Ascending aorta (tissue), 2 donors: Measurements from ENCODE around the gene CEP295NL. TPM values are rescaled to one million over a fixed set of nuclear protein-coding genes. Genes with fewer than 3 reads are reported as not detected.

ENCODE experiments used
- DNase-seq, 2 donors: peaks; one replicate each; pipeline ENCODE4 v3.0.0-alpha.2; 2019; ENCODE audit warnings: low spot score in 2 of 2
- H3K27ac ChIP-seq, 2 donors: fragments of 200-600 bp; sonication (generic); one replicate each; pipeline ENCODE4 v1.5.1; 2016 to 2017; ENCODE audit warnings: mild to moderate bottlenecking in 1 of 2
- H3K27me3 ChIP-seq: fragments of 200-600 bp; sonication (generic); one replicate; pipeline ENCODE4 v1.5.1; 2017
- H3K36me3 ChIP-seq, 2 donors: fragments of 200-600 bp; sonication (generic); one replicate each; pipeline ENCODE4 v1.5.1; 2016
- H3K4me1 ChIP-seq, 2 donors: fragments of 200-600 bp; sonication (generic); one replicate each; pipeline ENCODE4 v1.5.1; 2016 to 2017; ENCODE audit warnings: mild to moderate bottlenecking in 1 of 2
- H3K4me3 ChIP-seq, 2 donors: fragments of 200-600 bp; sonication (generic); one replicate each; pipeline ENCODE4 v1.5.1; 2016 to 2017; ENCODE audit warnings: mild to moderate bottlenecking in 1 of 2
- H3K9me3 ChIP-seq, 2 donors: fragments of 200-600 bp; sonication (generic); one replicate each; pipeline ENCODE4 v1.5.1; 2016
- intact Hi-C: fragments of 100-400 bp; cut with DNase I; formaldehyde crosslinking; loops from one replicate; pipeline ENCODE4 v1.15.1; 2023
- total RNA-seq: library from RNA; depleted of rRNA; stranded (reverse); fragments of >200 nt; gene quantifications from one replicate; pipeline ENCODE4 v1.1.0, GENCODE V29; 2016
- TF ChIP-seq, protein P1 (sequence below), 3 experiments: fragments of 200-600 bp in 2 of 3; fragments of 450-650 bp in 1 of 3; sonication (generic) in 2 of 3; IDR thresholded peaks; one replicate each; pipeline ENCODE4 v1.5.1; 2016 to 2019; ENCODE audit warnings: antibody characterized with exemption in 3 of 3, mild to moderate bottlenecking in 1 of 3, moderate library complexity in 1 of 3

The CEP295NL gene
- total RNA-seq, 1 donor from 2014 or later = 10.7 TPM

DNA sequence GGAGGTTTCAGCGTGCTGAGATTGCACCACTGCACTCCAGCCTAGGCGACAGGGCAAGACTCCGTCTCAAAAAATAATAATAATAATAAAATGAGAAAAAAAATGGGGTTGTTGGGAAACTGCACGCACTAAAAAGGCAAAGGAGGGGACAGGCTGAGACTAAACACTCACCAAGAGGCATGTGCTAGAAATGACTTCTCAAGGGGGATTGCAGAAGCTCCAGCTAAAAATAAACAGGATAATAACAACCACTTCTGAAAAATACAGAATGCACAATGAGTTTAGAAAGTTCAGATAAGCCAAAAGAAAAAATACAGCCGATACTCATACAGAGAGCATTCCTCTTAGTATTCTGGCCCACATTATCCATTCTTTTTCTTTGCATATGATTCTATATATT lies 37.3 kb upstream of the CEP295NL start:
- DNase-seq = no peak
- peaks cover 9 to 23% of the 10 kb centered on the region in 2 donors for H3K4me1 ChIP-seq
- no peak overlapping the region for H3K4me3 ChIP-seq
- no peaks in the 10 kb centered on the region for H3K27me3 ChIP-seq
- intact Hi-C loops = no loop called here
- no peaks in the 10 kb centered on the region for H3K36me3 ChIP-seq
- no peak overlapping the region for H3K27ac ChIP-seq
- TF ChIP-seq, protein P1, sequence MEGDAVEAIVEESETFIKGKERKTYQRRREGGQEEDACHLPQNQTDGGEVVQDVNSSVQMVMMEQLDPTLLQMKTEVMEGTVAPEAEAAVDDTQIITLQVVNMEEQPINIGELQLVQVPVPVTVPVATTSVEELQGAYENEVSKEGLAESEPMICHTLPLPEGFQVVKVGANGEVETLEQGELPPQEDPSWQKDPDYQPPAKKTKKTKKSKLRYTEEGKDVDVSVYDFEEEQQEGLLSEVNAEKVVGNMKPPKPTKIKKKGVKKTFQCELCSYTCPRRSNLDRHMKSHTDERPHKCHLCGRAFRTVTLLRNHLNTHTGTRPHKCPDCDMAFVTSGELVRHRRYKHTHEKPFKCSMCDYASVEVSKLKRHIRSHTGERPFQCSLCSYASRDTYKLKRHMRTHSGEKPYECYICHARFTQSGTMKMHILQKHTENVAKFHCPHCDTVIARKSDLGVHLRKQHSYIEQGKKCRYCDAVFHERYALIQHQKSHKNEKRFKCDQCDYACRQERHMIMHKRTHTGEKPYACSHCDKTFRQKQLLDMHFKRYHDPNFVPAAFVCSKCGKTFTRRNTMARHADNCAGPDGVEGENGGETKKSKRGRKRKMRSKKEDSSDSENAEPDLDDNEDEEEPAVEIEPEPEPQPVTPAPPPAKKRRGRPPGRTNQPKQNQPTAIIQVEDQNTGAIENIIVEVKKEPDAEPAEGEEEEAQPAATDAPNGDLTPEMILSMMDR (IDR thresholded peaks at IDR 0.05) = no peak
- no peaks in the 10 kb centered on the region for H3K9me3 ChIP-seq

DNA sequence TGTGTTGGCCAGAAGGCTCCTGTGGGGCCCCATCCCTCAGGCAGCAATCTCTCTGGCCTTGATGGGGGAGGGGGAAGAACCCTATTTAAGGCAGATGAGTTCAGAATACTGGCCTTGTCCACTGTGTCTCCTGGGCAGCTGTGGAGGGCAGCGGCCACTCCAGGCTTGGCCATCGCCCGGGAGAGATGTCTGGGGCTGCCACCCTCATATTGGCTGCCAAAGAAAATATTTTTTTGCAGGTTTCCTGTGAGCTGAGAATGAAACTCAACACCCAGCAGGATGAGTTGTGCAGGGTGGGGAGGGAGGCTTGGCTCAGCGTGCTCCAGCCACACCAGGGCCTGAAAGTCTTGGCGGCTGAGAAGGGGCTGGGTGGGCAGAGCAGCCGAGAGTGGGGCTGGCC lies 36.6 kb upstream of the CEP295NL start:
- Histone ChIP-seq H3K4me3 (no peak overlapping the region), H3K9me3 (no peaks in the 10 kb centered on the region), H3K27me3 (no peaks in the 10 kb centered on the region), H3K36me3 (no peaks in the 10 kb centered on the region), H3K27ac (peak overlapping the region; percentile 28 to 33), H3K4me1 (peaks cover 15 to 30% of the 10 kb centered on the region in 2 donors)
- intact Hi-C loops = loop anchor here (2.0 to 5.0 kb wide), 3 partner anchors 15 to 83 kb away; partner anchors contain the start of genes C1QTNF1 and TIMP2
- TF ChIP-seq, protein P1 (IDR thresholded peaks at IDR 0.05) = no peak
- no peak for DNase-seq

DNA sequence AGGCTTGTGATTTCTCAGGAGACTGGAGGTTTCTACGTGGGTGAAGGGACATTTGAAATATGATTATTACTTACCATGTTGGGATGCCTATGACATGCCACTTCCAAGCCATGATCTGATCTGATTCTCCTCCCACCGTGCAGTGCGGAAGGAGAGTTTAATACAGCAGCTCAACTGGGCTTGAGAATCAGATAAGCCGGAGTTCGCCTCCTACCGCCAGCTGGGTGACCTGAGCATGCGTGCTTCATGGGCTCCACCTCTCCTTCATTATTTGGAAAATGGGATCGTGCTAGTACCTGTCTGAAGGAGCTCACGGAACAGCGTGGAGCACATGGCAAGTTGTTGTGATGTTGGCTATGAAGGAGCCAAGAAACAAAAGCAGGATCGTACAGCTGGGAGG lies 34.6 kb upstream of the CEP295NL start:
- Histone ChIP-seq H3K27me3 (no peaks in the 10 kb centered on the region), H3K4me3 (no peak overlapping the region), H3K9me3 (no peaks in the 10 kb centered on the region), H3K27ac (no peak overlapping the region), H3K4me1 (peaks cover 19 to 47% of the 10 kb centered on the region in 2 donors), H3K36me3 (no peaks in the 10 kb centered on the region)
- no peak for DNase-seq
- TF ChIP-seq, protein P1 (IDR thresholded peaks at IDR 0.05) = no peak
- intact Hi-C loops = loop anchor here (5.0 kb wide), 1 partner anchor 85 kb away; the partner anchor contains the start of gene C1QTNF1

DNA sequence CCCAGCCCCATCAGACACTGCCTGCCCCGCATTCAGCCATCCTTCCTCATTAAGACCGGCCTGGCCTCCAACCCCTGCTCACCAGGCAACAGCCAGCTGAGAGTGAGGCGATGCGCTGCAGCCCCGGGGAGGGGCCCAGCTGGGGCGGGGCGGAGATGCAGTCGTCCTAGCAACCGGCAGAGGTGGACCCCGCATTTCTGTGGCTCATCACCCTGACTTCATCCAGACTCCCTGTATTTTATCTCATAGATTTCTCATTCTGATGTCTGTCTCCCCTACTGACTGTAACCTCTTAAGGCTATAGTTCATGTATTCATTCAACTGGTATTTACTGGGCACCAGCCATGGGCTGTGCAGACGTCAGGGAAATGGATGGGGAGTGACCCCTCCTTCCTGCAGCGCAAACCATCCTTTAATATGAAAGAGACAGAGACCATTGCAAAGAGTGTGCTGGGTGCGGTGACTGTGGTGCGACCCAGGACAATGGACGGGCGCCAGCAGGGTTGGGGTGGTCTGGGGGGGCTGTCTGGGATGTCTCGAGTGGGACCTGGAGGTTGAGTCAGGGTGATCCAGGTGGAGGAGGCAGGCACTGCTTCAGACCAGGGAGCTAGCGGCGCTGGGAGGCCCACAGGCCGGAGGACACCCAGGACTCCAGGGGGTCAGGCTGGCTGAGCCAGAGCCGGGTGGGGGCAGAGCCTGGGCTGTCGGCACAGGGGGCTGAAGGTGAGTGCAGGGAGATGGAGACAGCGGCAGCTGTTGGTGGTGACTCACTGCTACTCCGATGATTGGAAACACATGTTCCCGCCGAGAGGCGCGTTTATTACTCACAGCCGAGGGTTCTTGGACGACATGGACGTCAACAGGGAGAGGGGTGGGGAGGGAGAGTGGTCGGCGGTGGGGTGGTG lies 32.7 kb upstream of the CEP295NL start:
- TF ChIP-seq, protein P1 (IDR thresholded peaks at IDR 0.05) = no peak
- Histone ChIP-seq H3K4me1 (peaks cover 19 to 49% of the 10 kb centered on the region in 2 donors), H3K36me3 (no peaks in the 10 kb centered on the region), H3K9me3 (no peaks in the 10 kb centered on the region), H3K27me3 (no peaks in the 10 kb centered on the region), H3K27ac (peak overlapping the region; percentile 88 to 98), H3K4me3 (no peak overlapping the region)
- peak; percentile 69 to 92 for DNase-seq
- intact Hi-C loops = loop anchor here (5.0 kb wide), 1 partner anchor 87 kb away; the partner anchor contains the start of gene C1QTNF1

DNA sequence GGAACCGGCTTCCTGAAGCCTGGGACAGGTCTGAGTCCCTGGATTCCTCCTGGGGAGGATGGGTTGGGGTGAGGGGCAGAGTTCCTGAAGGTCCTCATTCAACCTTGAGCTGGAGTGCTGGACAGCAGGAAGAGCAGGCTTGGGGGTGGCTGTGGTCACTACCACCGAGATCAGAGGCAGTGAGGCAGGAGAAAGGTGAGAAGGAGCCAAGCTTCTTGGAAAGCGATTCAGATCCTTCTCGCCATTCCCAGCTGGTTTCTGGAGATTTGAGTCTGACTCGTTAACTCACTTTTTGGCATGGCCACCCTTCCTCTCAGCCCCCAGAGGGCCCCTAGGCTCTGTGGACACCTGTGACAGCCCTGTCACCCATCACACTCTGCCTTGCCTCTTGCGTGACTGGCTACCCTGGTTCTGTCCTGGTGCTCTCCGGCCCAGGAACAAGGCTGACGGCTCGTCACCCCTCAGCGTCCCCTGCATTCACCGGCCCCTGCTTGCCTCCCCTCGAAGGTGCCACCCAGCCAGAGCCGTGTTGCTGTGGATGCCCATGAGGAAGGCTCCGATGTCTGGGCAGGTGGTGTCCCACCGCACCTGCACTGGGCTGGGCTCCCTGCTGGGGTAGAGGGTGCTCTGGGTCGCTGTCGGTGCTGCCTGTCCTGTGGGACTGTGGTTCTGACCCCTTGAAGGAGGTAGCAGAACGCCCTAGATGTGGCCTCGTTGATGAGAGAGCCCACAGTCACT lies 31.8 kb upstream of the CEP295NL start:
- Histone ChIP-seq H3K27me3 (no peaks in the 10 kb centered on the region), H3K27ac (peak overlapping the region; percentile 88 to 98), H3K4me1 (peaks cover 17 to 44% of the 10 kb centered on the region in 2 donors), H3K4me3 (peak overlapping the region; percentile 17 to 38), H3K9me3 (no peaks in the 10 kb centered on the region), H3K36me3 (no peaks in the 10 kb centered on the region)
- intact Hi-C loops = loop anchor here (1.0 to 5.0 kb wide), 5 partner anchors 10 to 95 kb away; partner anchors contain the start of genes C1QTNF1, TIMP2 and USP36
- TF ChIP-seq, protein P1 (IDR thresholded peaks at IDR 0.05) = no peak
- no peak for DNase-seq
